GM23338 (cell line): ENCODE results near the gene SORCS2. TPM values are rescaled to one million over a fixed set of nuclear protein-coding genes. Genes with fewer than 3 reads are reported as not detected.

ENCODE experiments used
- ATAC-seq: fragments of 200-7000 bp; cut with Tn5 transposase; 3 replicates; pipeline ENCODE4 v1.9.1; 2020
- DNase-seq: peaks from one replicate; pipeline ENCODE4 v3.0.0-alpha.2; 2015; ENCODE audit warnings: low spot score
- H2AFZ ChIP-seq: fragments of 200-600 bp; sonication (generic); 2 replicates; pipeline ENCODE4 v1.8.0; 2016; ENCODE audit warnings: antibody characterized with exemption, mild to moderate bottlenecking, moderate library complexity
- H3F3A ChIP-seq: fragments of 200-600 bp; sonication (generic); replicated peaks from 2 replicates; pipeline ENCODE4 v1.8.0; 2017; ENCODE audit warnings: antibody characterized with exemption, mixed run types, low read depth
- H3K27ac ChIP-seq: fragments of 200-600 bp; sonication (generic); 2 replicates; pipeline ENCODE4 v1.6.1; 2016; ENCODE audit warnings: low read depth
- H3K27me3 ChIP-seq: fragments of 200-600 bp; sonication (generic); 2 replicates; pipeline ENCODE4 v1.8.0; 2016; ENCODE audit warnings: mild to moderate bottlenecking, mixed run types, moderate library complexity; ENCODE audit not compliant: insufficient read depth
- H3K36me3 ChIP-seq: fragments of 200-600 bp; sonication (generic); 2 replicates; pipeline ENCODE4 v1.8.0; 2016; ENCODE audit warnings: mild to moderate bottlenecking; ENCODE audit not compliant: insufficient read depth
- H3K4me1 ChIP-seq: fragments of 200-600 bp; sonication (generic); 2 replicates; pipeline ENCODE4 v1.8.0; 2016; ENCODE audit warnings: mild to moderate bottlenecking, moderate library complexity; ENCODE audit not compliant: insufficient read depth
- H3K4me2 ChIP-seq: fragments of 200-600 bp; sonication (generic); 2 replicates; pipeline ENCODE4 v1.7.1; 2017; ENCODE audit warnings: mixed run types
- H3K4me3 ChIP-seq: fragments of 200-600 bp; sonication (generic); 2 replicates; pipeline ENCODE4 v1.6.1; 2016; ENCODE audit warnings: mixed run types
- H3K79me2 ChIP-seq: fragments of 200-600 bp; sonication (generic); replicated peaks from 2 replicates; pipeline ENCODE4 v1.8.0; 2017; ENCODE audit warnings: mild to moderate bottlenecking; ENCODE audit not compliant: insufficient read depth
- H3K9me2 ChIP-seq: fragments of 200-600 bp; sonication (generic); 2 replicates; pipeline ENCODE4 v1.8.0; 2017; ENCODE audit not compliant: insufficient read depth
- H4K20me1 ChIP-seq: fragments of 200-600 bp; sonication (generic); replicated peaks from 2 replicates; pipeline ENCODE4 v1.8.0; 2017; ENCODE audit warnings: mild to moderate bottlenecking; ENCODE audit not compliant: insufficient read depth
- H3K27ac Mint-ChIP-seq: 2 replicates; pipeline ENCODE4 v1.8.0; 2020; ENCODE audit warnings: inconsistent platforms, mild to moderate bottlenecking, moderate library complexity, mixed read lengths
- H3K27me3 Mint-ChIP-seq: 3 replicates; pipeline ENCODE4 v1.8.0; 2022; ENCODE audit warnings: low read depth, mild to moderate bottlenecking, moderate library complexity, mixed read lengths, inconsistent platforms; ENCODE audit not compliant: insufficient read depth, poor library complexity
- H3K36me3 Mint-ChIP-seq: 3 replicates; pipeline ENCODE4 v1.8.0; 2021; ENCODE audit warnings: low read depth, mild to moderate bottlenecking, inconsistent platforms, moderate library complexity, mixed read lengths
- H3K4me1 Mint-ChIP-seq: 3 replicates; pipeline ENCODE4 v1.8.0; 2020; ENCODE audit warnings: mild to moderate bottlenecking, inconsistent platforms, mixed read lengths
- H3K4me3 Mint-ChIP-seq: 3 replicates; pipeline ENCODE4 v1.8.0; 2021; ENCODE audit warnings: moderate library complexity, mild to moderate bottlenecking, inconsistent platforms, mixed read lengths
- H3K9me3 Mint-ChIP-seq: 3 replicates; pipeline ENCODE4 v1.8.0; 2020; ENCODE audit warnings: moderate library complexity, mild to moderate bottlenecking, inconsistent platforms, mixed read lengths
- CREB1 ChIP-seq: fragments of 250-450 bp; sonication (Bioruptor Pico); IDR thresholded peaks from 2 replicates; pipeline ENCODE4 v1.5.0; 2020; ENCODE audit warnings: low read depth, mild to moderate bottlenecking, moderate library complexity
- EZH2 ChIP-seq: fragments of 200-600 bp; sonication (generic); IDR thresholded peaks from one replicate; pipeline ENCODE4 v1.8.0; 2017; ENCODE audit warnings: antibody characterized with exemption, mild to moderate bottlenecking, low read depth; ENCODE audit not compliant: unreplicated experiment
- EZH2phosphoT487 ChIP-seq: fragments of 200-600 bp; sonication (generic); IDR thresholded peaks from one replicate; pipeline ENCODE4 v1.8.1; 2018; ENCODE audit warnings: antibody characterized with exemption; ENCODE audit not compliant: unreplicated experiment
- JUNB ChIP-seq: IDR thresholded peaks from one replicate; pipeline ENCODE4 v1.6.1; 2016; ENCODE audit warnings: antibody characterized with exemption; ENCODE audit not compliant: unreplicated experiment
- NANOG ChIP-seq: IDR thresholded peaks from 2 replicates; pipeline ENCODE4 v1.6.1; 2016; ENCODE audit warnings: antibody characterized with exemption, borderline replicate concordance
- POLR2AphosphoS5 ChIP-seq: IDR thresholded peaks from 2 replicates; pipeline ENCODE4 v1.6.1; 2016; ENCODE audit warnings: antibody characterized with exemption, low read depth
- STAT1 ChIP-seq: IDR thresholded peaks from one replicate; pipeline ENCODE4 v1.6.1; 2016; ENCODE audit warnings: antibody characterized with exemption; ENCODE audit not compliant: unreplicated experiment
- ZNF114 ChIP-seq: fragments of 250-450 bp; sonication (Bioruptor Pico); IDR thresholded peaks from 2 replicates; pipeline ENCODE4 v1.5.0; 2020; ENCODE audit warnings: mild to moderate bottlenecking, moderate library complexity
- ZNF331 ChIP-seq: fragments of 250-450 bp; sonication (Bioruptor Pico); IDR thresholded peaks from 2 replicates; pipeline ENCODE4 v1.5.0; 2020; ENCODE audit warnings: low read depth, mild to moderate bottlenecking, moderate library complexity
- polyA plus RNA-seq: library from polyadenylated mRNA; unstranded; fragments of >200 nt; fragmentation: Nextera tagmentation; extraction: Ambion mirVana; gene quantifications from 2 replicates; pipeline ENCODE4 v1.2.1, GENCODE V29; 2016
- total RNA-seq: library from RNA; depleted of rRNA; stranded (reverse); fragments of >200 nt; shearing (Covaris generic); gene quantifications from 2 replicates; pipeline ENCODE4 v1.2.3, GENCODE V29; 2014
- TF ChIP-seq, protein P1 (sequence below): IDR thresholded peaks from 2 replicates; pipeline ENCODE4 v1.6.1; 2016; ENCODE audit warnings: antibody characterized with exemption
- TF ChIP-seq, protein P2 (sequence below): IDR thresholded peaks from one replicate; pipeline ENCODE4 v1.6.1; 2018; ENCODE audit warnings: antibody characterized with exemption; ENCODE audit not compliant: unreplicated experiment
- TF ChIP-seq, protein P3 (sequence below), 2 experiments: fragments of 200-600 bp in 1 of 2; sonication (generic) in 1 of 2; conservative IDR thresholded peaks; 2 replicates each; pipeline versions ENCODE4 v1.5.1 to v1.6.1; 2016 to 2017; ENCODE audit warnings: antibody characterized with exemption in 2 of 2, low read depth in 2 of 2, mild to moderate bottlenecking in 2 of 2, moderate library complexity in 1 of 2
- TF ChIP-seq, protein P4 (sequence below): fragments of 250-450 bp; sonication (Bioruptor Pico); IDR thresholded peaks from 2 replicates; pipeline ENCODE4 v1.5.0; 2020; ENCODE audit warnings: mild to moderate bottlenecking, moderate library complexity

The SORCS2 gene
- total and polyA plus RNA-seq, 2 experiments from 2014 or later = 0.47 to 2.4 TPM

DNA sequence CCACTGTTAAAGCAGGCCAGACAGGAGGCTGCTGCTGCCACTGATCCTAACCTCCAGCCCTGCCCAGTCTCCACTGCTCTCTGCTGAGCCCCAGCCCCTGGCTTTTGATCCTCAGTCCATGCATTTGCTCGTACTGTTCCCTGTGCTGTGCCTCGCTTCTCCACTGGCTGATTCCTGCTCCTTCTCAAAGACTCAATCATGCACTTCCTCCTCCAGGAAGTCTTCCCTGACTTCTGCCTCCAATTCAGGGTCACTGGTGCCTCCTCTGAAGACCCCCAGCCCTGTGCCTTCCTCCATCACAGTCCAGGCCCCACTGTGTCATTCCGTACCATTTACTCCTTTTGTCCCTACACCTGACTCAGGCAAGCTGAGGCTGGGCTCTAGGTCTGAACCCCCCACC is 473.0 kb downstream of the SORCS2 start:
- Mint-ChIP-seq H3K9me3 (no peaks in the 10 kb centered on the region), H3K36me3 (no peaks in the 10 kb centered on the region), H3K27ac (no peak overlapping the region), H3K27me3 (no peaks in the 10 kb centered on the region), H3K4me3 (no peak overlapping the region), H3K4me1 (peaks cover 15% of the 10 kb centered on the region)
- no peak for TF ChIP-seq NANOG
- TF ChIP-seq, protein P1, sequence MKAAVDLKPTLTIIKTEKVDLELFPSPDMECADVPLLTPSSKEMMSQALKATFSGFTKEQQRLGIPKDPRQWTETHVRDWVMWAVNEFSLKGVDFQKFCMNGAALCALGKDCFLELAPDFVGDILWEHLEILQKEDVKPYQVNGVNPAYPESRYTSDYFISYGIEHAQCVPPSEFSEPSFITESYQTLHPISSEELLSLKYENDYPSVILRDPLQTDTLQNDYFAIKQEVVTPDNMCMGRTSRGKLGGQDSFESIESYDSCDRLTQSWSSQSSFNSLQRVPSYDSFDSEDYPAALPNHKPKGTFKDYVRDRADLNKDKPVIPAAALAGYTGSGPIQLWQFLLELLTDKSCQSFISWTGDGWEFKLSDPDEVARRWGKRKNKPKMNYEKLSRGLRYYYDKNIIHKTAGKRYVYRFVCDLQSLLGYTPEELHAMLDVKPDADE = no peak
- no peak for TF ChIP-seq CREB1 (CRISPR knock-in tag)
- TF ChIP-seq EZH2phosphoT487 = no peak
- TF ChIP-seq ZNF331 (CRISPR knock-in tag) = no peak
- no peak for TF ChIP-seq POLR2AphosphoS5
- TF ChIP-seq STAT1 = no peak
- no peak for TF ChIP-seq EZH2
- TF ChIP-seq ZNF114 (CRISPR knock-in tag) = no peak
- no peak for TF ChIP-seq JUNB
- TF ChIP-seq, protein P2, sequence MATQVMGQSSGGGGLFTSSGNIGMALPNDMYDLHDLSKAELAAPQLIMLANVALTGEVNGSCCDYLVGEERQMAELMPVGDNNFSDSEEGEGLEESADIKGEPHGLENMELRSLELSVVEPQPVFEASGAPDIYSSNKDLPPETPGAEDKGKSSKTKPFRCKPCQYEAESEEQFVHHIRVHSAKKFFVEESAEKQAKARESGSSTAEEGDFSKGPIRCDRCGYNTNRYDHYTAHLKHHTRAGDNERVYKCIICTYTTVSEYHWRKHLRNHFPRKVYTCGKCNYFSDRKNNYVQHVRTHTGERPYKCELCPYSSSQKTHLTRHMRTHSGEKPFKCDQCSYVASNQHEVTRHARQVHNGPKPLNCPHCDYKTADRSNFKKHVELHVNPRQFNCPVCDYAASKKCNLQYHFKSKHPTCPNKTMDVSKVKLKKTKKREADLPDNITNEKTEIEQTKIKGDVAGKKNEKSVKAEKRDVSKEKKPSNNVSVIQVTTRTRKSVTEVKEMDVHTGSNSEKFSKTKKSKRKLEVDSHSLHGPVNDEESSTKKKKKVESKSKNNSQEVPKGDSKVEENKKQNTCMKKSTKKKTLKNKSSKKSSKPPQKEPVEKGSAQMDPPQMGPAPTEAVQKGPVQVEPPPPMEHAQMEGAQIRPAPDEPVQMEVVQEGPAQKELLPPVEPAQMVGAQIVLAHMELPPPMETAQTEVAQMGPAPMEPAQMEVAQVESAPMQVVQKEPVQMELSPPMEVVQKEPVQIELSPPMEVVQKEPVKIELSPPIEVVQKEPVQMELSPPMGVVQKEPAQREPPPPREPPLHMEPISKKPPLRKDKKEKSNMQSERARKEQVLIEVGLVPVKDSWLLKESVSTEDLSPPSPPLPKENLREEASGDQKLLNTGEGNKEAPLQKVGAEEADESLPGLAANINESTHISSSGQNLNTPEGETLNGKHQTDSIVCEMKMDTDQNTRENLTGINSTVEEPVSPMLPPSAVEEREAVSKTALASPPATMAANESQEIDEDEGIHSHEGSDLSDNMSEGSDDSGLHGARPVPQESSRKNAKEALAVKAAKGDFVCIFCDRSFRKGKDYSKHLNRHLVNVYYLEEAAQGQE = no peak
- TF ChIP-seq, protein P3, sequence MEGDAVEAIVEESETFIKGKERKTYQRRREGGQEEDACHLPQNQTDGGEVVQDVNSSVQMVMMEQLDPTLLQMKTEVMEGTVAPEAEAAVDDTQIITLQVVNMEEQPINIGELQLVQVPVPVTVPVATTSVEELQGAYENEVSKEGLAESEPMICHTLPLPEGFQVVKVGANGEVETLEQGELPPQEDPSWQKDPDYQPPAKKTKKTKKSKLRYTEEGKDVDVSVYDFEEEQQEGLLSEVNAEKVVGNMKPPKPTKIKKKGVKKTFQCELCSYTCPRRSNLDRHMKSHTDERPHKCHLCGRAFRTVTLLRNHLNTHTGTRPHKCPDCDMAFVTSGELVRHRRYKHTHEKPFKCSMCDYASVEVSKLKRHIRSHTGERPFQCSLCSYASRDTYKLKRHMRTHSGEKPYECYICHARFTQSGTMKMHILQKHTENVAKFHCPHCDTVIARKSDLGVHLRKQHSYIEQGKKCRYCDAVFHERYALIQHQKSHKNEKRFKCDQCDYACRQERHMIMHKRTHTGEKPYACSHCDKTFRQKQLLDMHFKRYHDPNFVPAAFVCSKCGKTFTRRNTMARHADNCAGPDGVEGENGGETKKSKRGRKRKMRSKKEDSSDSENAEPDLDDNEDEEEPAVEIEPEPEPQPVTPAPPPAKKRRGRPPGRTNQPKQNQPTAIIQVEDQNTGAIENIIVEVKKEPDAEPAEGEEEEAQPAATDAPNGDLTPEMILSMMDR (conservative IDR thresholded peaks at IDR 0.05; ENCODE audit: low read depth in 2 of 2) = no peak
- TF ChIP-seq, protein P4, sequence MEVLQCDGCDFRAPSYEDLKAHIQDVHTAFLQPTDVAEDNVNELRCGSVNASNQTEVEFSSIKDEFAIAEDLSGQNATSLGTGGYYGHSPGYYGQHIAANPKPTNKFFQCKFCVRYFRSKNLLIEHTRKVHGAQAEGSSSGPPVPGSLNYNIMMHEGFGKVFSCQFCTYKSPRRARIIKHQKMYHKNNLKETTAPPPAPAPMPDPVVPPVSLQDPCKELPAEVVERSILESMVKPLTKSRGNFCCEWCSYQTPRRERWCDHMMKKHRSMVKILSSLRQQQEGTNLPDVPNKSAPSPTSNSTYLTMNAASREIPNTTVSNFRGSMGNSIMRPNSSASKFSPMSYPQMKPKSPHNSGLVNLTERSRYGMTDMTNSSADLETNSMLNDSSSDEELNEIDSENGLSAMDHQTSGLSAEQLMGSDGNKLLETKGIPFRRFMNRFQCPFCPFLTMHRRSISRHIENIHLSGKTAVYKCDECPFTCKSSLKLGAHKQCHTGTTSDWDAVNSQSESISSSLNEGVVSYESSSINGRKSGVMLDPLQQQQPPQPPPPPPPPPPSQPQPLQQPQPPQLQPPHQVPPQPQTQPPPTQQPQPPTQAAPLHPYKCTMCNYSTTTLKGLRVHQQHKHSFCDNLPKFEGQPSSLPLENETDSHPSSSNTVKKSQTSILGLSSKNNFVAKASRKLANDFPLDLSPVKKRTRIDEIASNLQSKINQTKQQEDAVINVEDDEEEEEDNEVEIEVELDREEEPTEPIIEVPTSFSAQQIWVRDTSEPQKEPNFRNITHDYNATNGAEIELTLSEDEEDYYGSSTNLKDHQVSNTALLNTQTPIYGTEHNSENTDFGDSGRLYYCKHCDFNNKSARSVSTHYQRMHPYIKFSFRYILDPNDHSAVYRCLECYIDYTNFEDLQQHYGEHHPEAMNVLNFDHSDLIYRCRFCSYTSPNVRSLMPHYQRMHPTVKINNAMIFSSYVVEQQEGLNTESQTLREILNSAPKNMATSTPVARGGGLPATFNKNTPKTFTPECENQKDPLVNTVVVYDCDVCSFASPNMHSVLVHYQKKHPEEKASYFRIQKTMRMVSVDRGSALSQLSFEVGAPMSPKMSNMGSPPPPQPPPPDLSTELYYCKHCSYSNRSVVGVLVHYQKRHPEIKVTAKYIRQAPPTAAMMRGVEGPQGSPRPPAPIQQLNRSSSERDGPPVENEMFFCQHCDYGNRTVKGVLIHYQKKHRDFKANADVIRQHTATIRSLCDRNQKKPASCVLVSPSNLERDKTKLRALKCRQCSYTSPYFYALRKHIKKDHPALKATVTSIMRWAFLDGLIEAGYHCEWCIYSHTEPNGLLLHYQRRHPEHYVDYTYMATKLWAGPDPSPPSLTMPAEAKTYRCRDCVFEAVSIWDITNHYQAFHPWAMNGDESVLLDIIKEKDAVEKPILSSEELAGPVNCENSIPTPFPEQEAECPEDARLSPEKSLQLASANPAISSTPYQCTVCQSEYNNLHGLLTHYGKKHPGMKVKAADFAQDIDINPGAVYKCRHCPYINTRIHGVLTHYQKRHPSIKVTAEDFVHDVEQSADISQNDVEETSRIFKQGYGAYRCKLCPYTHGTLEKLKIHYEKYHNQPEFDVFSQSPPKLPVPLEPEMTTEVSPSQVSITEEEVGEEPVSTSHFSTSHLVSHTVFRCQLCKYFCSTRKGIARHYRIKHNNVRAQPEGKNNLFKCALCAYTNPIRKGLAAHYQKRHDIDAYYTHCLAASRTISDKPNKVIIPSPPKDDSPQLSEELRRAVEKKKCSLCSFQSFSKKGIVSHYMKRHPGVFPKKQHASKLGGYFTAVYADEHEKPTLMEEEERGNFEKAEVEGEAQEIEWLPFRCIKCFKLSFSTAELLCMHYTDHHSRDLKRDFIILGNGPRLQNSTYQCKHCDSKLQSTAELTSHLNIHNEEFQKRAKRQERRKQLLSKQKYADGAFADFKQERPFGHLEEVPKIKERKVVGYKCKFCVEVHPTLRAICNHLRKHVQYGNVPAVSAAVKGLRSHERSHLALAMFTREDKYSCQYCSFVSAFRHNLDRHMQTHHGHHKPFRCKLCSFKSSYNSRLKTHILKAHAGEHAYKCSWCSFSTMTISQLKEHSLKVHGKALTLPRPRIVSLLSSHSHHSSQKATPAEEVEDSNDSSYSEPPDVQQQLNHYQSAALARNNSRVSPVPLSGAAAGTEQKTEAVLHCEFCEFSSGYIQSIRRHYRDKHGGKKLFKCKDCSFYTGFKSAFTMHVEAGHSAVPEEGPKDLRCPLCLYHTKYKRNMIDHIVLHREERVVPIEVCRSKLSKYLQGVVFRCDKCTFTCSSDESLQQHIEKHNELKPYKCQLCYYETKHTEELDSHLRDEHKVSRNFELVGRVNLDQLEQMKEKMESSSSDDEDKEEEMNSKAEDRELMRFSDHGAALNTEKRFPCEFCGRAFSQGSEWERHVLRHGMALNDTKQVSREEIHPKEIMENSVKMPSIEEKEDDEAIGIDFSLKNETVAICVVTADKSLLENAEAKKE (CRISPR knock-in tag) = no peak
- no peaks in the 10 kb centered on the region for H3F3A ChIP-seq
- 0 out of 2 replicates have a peak, but pooled peaks cover 3% of the 10 kb centered on the region for H3K9me2 ChIP-seq
- H3K4me2 ChIP-seq = no peak overlapping the region
- H3K27me3 ChIP-seq = no peaks in the 10 kb centered on the region
- H3K79me2 ChIP-seq = no peaks in the 10 kb centered on the region
- no peak overlapping the region for H2AFZ ChIP-seq
- H3K36me3 ChIP-seq = no peaks in the 10 kb centered on the region
- DNase-seq = no peak
- no peaks in the 10 kb centered on the region for H4K20me1 ChIP-seq
- H3K4me1 ChIP-seq = no peaks in the 10 kb centered on the region
- no peak overlapping the region for H3K4me3 ChIP-seq
- no peak for ATAC-seq
- H3K27ac ChIP-seq = no peak overlapping the region
